Measurements from ENCODE around the gene RANBP10. TPM values are rescaled to one million over a fixed set of nuclear protein-coding genes. Genes with fewer than 3 reads are reported as not detected.

Gene RANBP10
- polyA plus RNA-seq, 2 of the 4 experiments (the other 2 are of a cell fraction): 7.5 to 9.8 TPM

DNA sequence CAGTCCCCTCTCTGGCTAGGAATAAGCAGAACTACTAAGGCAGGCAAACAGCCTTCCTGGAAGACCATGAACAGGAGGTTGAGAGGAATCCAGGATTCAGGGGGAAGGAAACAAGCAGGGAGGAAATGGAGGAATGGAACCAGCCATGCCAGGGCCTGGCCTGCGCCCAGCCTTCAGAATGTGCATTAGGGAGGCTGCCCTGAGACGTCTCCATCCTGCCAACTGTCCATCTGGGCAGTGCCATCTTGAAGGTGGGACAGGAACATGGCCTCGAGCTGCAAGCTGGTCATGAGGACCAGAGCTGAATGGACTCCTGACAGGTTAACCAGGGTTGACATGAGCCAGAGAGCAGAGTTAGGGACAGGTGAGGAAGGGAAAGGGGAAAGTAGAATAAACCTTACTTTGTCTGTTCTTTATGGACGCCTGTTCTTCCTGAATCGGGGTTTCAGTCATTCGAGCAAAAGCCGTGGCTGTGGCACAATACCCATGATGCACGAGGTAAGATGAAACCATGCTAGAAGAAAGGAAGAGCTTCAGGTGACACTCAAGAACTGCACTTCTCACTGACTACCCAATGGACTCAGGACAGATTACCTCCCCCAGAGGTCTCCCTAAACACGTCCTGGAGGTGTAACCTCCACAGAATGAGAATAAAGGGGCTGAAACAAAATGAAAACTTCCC lies 75.1 kb downstream of the RANBP10 start (continued):
- no peak for TF ChIP-seq JUN (IDR thresholded peaks at IDR 0.05)

DNA sequence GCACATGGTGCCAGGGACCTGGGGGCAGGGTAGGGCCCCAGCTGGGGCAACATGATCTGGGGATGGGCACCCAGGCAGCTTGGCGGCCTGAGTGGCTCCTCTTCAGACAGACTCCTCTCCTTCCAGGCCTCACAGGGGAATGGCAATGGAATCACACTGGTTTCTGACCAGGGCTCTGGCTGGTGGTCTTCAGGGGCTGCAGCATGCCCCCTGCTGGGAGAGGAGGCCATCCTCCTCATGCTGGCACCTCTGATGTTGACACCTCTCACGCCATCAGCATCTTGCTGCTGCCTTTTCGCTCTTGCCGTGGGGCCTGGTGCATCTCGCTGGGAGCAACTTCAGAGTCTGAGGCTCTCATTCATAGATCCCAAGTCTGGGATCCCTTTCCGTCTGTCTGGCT lies 76.0 kb downstream of the RANBP10 start:
- 91% methylated on average over 6 of the region's 6 CpGs for WGBS (ENCODE audit: missing lambda C conversion rate)
- ATAC-seq: no peak
- POLR2A ChIA-PET: no interaction called here

DNA sequence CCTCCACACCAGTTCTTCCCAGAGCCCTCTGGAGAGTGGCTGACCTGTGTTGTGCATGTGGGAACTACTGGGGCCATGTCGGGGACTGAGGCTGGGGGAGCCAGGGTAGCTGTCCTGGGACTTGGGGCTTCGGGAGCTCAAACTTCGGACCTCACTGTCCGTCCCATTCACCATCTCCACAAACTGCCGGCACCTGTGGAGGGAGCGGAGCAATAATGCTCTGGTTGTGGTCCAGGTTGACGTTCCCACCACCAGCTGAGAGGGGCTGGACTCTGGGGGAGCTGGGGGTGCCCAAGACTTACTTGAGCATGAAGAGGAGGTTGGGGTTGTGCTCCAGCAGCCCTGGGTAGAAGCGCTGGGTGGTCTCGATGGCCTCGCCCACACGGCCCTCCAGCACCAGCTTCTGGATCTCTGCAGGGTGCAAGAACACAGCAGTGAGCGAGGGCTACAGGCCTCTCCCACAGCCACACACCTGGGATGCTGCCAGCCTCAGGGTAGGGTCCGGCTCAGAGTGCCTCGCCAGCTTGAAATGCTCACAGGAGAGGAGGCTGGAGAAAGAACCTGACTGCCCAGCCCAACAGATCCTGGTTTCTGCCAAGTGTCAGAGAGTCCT lies 76.6 kb downstream of the RANBP10 start:
- CTCF ChIA-PET: interaction anchor here (0.6 to 0.8 kb wide), 2 partner anchors 86 to 251 kb away, joined by 3 read pairs; partner anchors contain the start of gene DPEP3
- DNase-seq (ENCODE audit: low read depth in 1 of 2, low spot score in 1 of 2) (no peak), FAIRE-seq (no peak), ATAC-seq (no peak)
- H3K27ac ChIP-seq: no peak overlapping the region
- H3K4me3 ChIP-seq: no peak overlapping the region
- WGBS (ENCODE audit: missing lambda C conversion rate): 94% methylated on average over 12 of the region's 14 CpGs
- POLR2A ChIA-PET: no interaction called here
- H3K4me2 ChIP-seq: no peak overlapping the region
- H3K9me3 ChIP-seq: no peaks in the 10 kb centered on the region
- no peaks in the 10 kb centered on the region for H3K4me1 ChIP-seq
- TF ChIP-seq, protein P1, sequence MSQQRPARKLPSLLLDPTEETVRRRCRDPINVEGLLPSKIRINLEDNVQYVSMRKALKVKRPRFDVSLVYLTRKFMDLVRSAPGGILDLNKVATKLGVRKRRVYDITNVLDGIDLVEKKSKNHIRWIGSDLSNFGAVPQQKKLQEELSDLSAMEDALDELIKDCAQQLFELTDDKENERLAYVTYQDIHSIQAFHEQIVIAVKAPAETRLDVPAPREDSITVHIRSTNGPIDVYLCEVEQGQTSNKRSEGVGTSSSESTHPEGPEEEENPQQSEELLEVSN (IDR thresholded peaks at IDR 0.05; ENCODE audit: borderline replicate concordance, low read depth): no peak
- TF ChIP-seq HEYL (CRISPR knock-in tag; IDR thresholded peaks at IDR 0.05) (no peak), MYC (IDR thresholded peaks at IDR 0.05; ENCODE audit: borderline replicate concordance, low read length) (no peak), EHF (CRISPR knock-in tag; IDR thresholded peaks at IDR 0.05) (no peak), POLR2A (IDR thresholded peaks at IDR 0.05; ENCODE audit: low read length) (no peak), TP53 (CRISPR knock-in tag; IDR thresholded peaks at IDR 0.05) (no peak), ZSCAN20 (CRISPR knock-in tag; IDR thresholded peaks at IDR 0.05) (no peak), SREBF2 (IDR thresholded peaks at IDR 0.05) (no peak), ZC3H11A (IDR thresholded peaks at IDR 0.05) (no peak)
- TF ChIP-seq, protein P2, sequence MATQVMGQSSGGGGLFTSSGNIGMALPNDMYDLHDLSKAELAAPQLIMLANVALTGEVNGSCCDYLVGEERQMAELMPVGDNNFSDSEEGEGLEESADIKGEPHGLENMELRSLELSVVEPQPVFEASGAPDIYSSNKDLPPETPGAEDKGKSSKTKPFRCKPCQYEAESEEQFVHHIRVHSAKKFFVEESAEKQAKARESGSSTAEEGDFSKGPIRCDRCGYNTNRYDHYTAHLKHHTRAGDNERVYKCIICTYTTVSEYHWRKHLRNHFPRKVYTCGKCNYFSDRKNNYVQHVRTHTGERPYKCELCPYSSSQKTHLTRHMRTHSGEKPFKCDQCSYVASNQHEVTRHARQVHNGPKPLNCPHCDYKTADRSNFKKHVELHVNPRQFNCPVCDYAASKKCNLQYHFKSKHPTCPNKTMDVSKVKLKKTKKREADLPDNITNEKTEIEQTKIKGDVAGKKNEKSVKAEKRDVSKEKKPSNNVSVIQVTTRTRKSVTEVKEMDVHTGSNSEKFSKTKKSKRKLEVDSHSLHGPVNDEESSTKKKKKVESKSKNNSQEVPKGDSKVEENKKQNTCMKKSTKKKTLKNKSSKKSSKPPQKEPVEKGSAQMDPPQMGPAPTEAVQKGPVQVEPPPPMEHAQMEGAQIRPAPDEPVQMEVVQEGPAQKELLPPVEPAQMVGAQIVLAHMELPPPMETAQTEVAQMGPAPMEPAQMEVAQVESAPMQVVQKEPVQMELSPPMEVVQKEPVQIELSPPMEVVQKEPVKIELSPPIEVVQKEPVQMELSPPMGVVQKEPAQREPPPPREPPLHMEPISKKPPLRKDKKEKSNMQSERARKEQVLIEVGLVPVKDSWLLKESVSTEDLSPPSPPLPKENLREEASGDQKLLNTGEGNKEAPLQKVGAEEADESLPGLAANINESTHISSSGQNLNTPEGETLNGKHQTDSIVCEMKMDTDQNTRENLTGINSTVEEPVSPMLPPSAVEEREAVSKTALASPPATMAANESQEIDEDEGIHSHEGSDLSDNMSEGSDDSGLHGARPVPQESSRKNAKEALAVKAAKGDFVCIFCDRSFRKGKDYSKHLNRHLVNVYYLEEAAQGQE (IDR thresholded peaks at IDR 0.05): no peak

More for the DNA sequence above, 76.0 kb downstream of the RANBP10 start:
- CTCF ChIA-PET: interaction anchor here (0.6 kb wide), 1 partner anchor 86 kb away, joined by 3 read pairs; no protein-coding TSS in a partner anchor
- Histone ChIP-seq H3K4me1 (no peaks in the 10 kb centered on the region), H3K4me3 (no peak overlapping the region), H3K4me2 (no peak overlapping the region), H3K27ac (no peak overlapping the region), H3K9me3 (no peaks in the 10 kb centered on the region)
- TF ChIP-seq POLR2AphosphoS2 (conservative IDR thresholded peaks at IDR 0.05; ENCODE audit: low read length): no peak
- no peak for TF ChIP-seq CBX8 (IDR thresholded peaks at IDR 0.05)
- TF ChIP-seq HEYL (CRISPR knock-in tag; IDR thresholded peaks at IDR 0.05): no peak
- TF ChIP-seq, protein P2 (IDR thresholded peaks at IDR 0.05): no peak
- TF ChIP-seq, protein P3, sequence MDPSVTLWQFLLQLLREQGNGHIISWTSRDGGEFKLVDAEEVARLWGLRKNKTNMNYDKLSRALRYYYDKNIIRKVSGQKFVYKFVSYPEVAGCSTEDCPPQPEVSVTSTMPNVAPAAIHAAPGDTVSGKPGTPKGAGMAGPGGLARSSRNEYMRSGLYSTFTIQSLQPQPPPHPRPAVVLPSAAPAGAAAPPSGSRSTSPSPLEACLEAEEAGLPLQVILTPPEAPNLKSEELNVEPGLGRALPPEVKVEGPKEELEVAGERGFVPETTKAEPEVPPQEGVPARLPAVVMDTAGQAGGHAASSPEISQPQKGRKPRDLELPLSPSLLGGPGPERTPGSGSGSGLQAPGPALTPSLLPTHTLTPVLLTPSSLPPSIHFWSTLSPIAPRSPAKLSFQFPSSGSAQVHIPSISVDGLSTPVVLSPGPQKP (IDR thresholded peaks at IDR 0.05; ENCODE audit: low read depth, low read length): no peak
- TF ChIP-seq ZFP36 (IDR thresholded peaks at IDR 0.05; ENCODE audit: borderline replicate concordance, partially characterized antibody): no peak
- TF ChIP-seq ZC3H11A (IDR thresholded peaks at IDR 0.05): no peak
- TF ChIP-seq, protein P4, sequence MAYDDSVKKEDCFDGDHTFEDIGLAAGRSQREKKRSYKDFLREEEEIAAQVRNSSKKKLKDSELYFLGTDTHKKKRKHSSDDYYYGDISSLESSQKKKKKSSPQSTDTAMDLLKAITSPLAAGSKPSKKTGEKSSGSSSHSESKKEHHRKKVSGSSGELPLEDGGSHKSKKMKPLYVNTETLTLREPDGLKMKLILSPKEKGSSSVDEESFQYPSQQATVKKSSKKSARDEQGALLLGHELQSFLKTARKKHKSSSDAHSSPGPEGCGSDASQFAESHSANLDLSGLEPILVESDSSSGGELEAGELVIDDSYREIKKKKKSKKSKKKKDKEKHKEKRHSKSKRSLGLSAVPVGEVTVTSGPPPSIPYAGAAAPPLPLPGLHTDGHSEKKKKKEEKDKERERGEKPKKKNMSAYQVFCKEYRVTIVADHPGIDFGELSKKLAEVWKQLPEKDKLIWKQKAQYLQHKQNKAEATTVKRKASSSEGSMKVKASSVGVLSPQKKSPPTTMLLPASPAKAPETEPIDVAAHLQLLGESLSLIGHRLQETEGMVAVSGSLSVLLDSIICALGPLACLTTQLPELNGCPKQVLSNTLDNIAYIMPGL (CRISPR knock-in tag; IDR thresholded peaks at IDR 0.05; ENCODE audit: borderline replicate concordance): no peak
- TF ChIP-seq ESRRA (IDR thresholded peaks at IDR 0.05; ENCODE audit: borderline replicate concordance, low read length): no peak
- no peak for TF ChIP-seq GATA3 (IDR thresholded peaks at IDR 0.05; ENCODE audit: borderline replicate concordance)
- TF ChIP-seq, protein P5, sequence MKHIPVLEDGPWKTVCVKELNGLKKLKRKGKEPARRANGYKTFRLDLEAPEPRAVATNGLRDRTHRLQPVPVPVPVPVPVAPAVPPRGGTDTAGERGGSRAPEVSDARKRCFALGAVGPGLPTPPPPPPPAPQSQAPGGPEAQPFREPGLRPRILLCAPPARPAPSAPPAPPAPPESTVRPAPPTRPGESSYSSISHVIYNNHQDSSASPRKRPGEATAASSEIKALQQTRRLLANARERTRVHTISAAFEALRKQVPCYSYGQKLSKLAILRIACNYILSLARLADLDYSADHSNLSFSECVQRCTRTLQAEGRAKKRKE (CRISPR knock-in tag; IDR thresholded peaks at IDR 0.05; ENCODE audit: low read depth): no peak
- TF ChIP-seq FOSL2 (IDR thresholded peaks at IDR 0.05): no peak
- no peak for TF ChIP-seq FOSL2 (CRISPR knock-in tag; IDR thresholded peaks at IDR 0.05)
- TF ChIP-seq SREBF2 (IDR thresholded peaks at IDR 0.05): no peak
- FAIRE-seq: no peak
- DNase-seq (ENCODE audit: low read depth in 1 of 2, low spot score in 1 of 2): no peak

All from A549 (cell line).